HG03442 (cell line): ENCODE measurements around the gene GPBAR1.
"Not testable (repeated sequence)": the region's sequence is repeated elsewhere in the genome, so short reads cannot be mapped to it uniquely, and the experiment has no call there.

Experiments
- ATAC-seq: cut with Tn5 transposase; IDR thresholded peaks from one replicate; pipeline ENCODE4 v1.9.1; 2021; ENCODE audit warnings: mild to moderate bottlenecking, moderate library complexity; ENCODE audit not compliant: unreplicated experiment

Gene GPBAR1

GRCh38 chr2:218305383-218305782 lies 44.6 kb downstream of the GPBAR1 start:
- no peak for ATAC-seq

DNA sequence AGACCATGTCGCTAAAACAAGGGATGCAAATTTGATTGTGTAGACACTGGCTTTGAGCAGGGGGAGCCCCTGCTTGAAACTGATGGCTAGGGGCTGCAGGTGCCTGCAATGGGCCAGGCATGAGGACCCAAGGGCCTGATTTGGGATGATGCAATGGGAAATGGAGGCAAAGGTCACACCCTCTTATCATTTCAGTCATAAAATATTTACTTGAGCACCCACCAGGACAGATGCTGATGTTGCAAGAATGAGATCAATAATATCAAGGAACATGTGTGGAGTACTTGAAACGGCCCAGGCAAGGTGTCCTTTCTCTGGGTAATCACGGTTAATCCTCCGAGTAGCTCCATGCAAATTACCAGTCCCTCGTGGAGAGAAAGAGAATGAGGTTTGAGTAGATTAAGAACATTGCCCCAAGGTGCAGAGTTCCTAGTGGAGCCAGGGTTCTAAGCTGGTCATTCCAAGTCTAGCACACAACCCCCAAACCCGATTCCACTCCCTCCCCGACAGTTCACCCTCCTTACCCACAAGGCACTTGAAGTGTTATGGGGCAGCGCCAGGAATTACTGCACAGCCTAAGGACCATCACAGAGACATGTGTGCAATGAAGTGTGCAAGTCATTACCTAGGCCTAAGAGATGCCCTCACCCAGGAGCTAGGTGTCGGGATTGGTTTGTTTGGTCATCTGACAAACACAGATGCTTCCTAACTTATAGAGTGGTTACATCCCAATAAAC lies 45.5 kb downstream of the GPBAR1 start:
- ATAC-seq, result no peak

GRCh38 chr2:218307415-218308090 lies 46.7 kb downstream of the GPBAR1 start:
- ATAC-seq, result no peak

DNA sequence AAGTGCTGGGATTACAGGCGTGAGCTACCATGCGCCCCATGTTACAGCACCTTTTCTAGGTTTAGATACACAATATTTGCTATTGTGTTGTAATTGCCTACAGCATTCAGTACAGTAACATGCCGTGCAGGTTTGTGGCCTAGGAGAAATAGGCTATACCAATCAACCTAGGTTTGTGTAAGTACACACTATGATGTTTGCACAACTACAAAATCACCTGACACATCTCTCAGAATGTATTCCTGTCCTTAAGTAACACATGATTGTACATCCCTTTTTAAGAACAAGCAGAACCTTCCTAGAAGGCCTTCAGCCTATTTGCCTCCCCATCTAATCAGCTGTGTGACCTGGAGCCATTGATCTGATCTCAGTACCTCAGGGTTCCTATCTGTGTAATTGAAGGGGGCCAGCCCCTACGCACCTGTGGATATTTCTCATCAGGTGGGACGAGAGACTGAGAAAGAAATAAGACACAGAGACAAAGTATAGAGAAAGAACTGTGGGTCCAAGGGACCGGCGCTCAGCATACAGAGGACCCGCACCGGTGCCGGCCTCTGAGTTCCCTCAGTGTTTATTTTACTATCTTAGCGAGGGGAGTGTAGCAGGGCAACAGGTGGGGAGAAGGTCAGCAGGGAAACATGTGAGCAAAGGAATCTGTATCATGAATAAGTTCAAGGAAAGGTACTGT lies 50.2 kb downstream of the GPBAR1 start:
- ATAC-seq, result no peak

GRCh38 chr2:218311541-218312266 lies 50.9 kb downstream of the GPBAR1 start:
- not testable (repeated sequence) for ATAC-seq

DNA sequence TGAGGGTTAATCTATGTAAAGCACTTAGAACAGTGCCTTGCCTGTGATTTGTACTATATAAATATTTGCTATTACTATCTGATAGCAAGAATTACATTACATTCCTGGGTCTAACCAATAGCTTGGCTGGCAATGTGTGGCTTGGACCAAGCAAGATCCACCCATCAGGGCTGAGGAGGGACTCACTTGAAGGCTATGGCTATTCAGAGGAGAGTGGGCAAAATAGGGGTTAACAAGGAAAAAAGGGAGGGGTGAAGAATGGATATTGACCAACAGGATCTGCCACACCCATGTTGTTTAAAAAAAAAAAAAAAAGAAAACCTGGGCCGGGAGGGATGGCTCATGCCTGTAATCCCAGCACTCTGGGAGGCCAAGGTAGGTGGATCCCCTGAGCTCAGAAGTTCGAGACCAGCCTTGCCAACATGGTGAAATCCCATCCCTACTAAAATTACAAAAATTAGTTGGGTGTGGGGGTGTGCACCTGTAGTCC lies 51.5 kb downstream of the GPBAR1 start:
- ATAC-seq, result no peak

GRCh38 chr2:218313356-218313755 lies 52.5 kb downstream of the GPBAR1 start:
- no peak for ATAC-seq
